Trophoblast cell (in vitro differentiated cells and primary cell): ENCODE data around the gene IGSF8.

Source experiments
- DNase-seq, 2 donors: peaks; one replicate each; pipeline ENCODE4 v3.0.0-alpha.2; 2016
- H2AFZ ChIP-seq: 2 replicates; pipeline ENCODE4 v1.6.1; 2013; ENCODE audit warnings: low read length, moderate library complexity, mild to moderate bottlenecking; ENCODE audit not compliant: insufficient read depth, poor library complexity
- H2AK5ac ChIP-seq: 2 replicates; pipeline ENCODE4 v1.6.1; 2013; ENCODE audit warnings: mild to moderate bottlenecking, low read length
- H2BK120ac ChIP-seq: 2 replicates; pipeline ENCODE4 v1.6.1; 2013; ENCODE audit warnings: low read length, mild to moderate bottlenecking, moderate library complexity; ENCODE audit not compliant: insufficient read depth, poor library complexity
- H2BK12ac ChIP-seq: 2 replicates; pipeline ENCODE4 v1.6.1; 2013; ENCODE audit warnings: mild to moderate bottlenecking, low read length, moderate library complexity
- H2BK5ac ChIP-seq: 2 replicates; pipeline ENCODE4 v1.6.1; 2013; ENCODE audit warnings: low read length, low read depth, moderate library complexity, mild to moderate bottlenecking; ENCODE audit not compliant: poor library complexity
- H3K14ac ChIP-seq: 2 replicates; pipeline ENCODE4 v1.6.1; 2013; ENCODE audit warnings: mild to moderate bottlenecking, low read length
- H3K18ac ChIP-seq: 2 replicates; pipeline ENCODE4 v1.6.1; 2013; ENCODE audit warnings: mild to moderate bottlenecking, low read length
- H3K23ac ChIP-seq: 2 replicates; pipeline ENCODE4 v1.6.1; 2013; ENCODE audit warnings: low read length
- H3K27ac ChIP-seq: 2 replicates; pipeline ENCODE4 v1.5.1; 2013; ENCODE audit warnings: low read depth, mild to moderate bottlenecking, inconsistent platforms, low read length, moderate library complexity
- H3K27me3 ChIP-seq: 2 replicates; pipeline ENCODE4 v1.6.1; 2013; ENCODE audit warnings: inconsistent platforms, mild to moderate bottlenecking, low read length, moderate library complexity; ENCODE audit not compliant: insufficient read depth
- H3K36me3 ChIP-seq, 2 experiments: 1 replicate in 1 of 2; 2 replicates in 1 of 2; pipeline ENCODE4 v1.6.1; 2013; ENCODE audit warnings: low read length in 2 of 2, mild to moderate bottlenecking in 2 of 2, moderate library complexity in 1 of 2; ENCODE audit not compliant: insufficient read depth in 2 of 2, control insufficient read depth in 1 of 2
- H3K4ac ChIP-seq: 2 replicates; pipeline ENCODE4 v1.6.1; 2013; ENCODE audit warnings: low read depth, mild to moderate bottlenecking, low read length, moderate library complexity
- H3K4me1 ChIP-seq, 2 experiments: 1 replicate in 1 of 2; 2 replicates in 1 of 2; pipeline ENCODE4 v1.6.1; 2013; ENCODE audit warnings: low read length in 2 of 2, mild to moderate bottlenecking in 2 of 2, moderate library complexity in 1 of 2; ENCODE audit not compliant: insufficient read depth in 2 of 2, control insufficient read depth in 1 of 2
- H3K4me2 ChIP-seq: 2 replicates; pipeline ENCODE4 v1.6.1; 2013; ENCODE audit warnings: inconsistent platforms, mild to moderate bottlenecking, low read length, moderate library complexity
- H3K4me3 ChIP-seq: 2 replicates; pipeline ENCODE4 v1.5.1; 2013; ENCODE audit warnings: mild to moderate bottlenecking, low read depth, low read length, inconsistent platforms
- H3K79me1 ChIP-seq: one replicate; pipeline ENCODE4 v1.6.1; 2013; ENCODE audit warnings: low read length
- H3K79me2 ChIP-seq: 2 replicates; pipeline ENCODE4 v1.6.1; 2013; ENCODE audit warnings: low read length, mild to moderate bottlenecking; ENCODE audit not compliant: control insufficient read depth, insufficient read depth, poor library complexity
- H3K9ac ChIP-seq: 2 replicates; pipeline ENCODE4 v1.6.1; 2013; ENCODE audit warnings: mild to moderate bottlenecking, low read length
- H3K9me3 ChIP-seq: 2 replicates; pipeline ENCODE4 v1.6.1; 2013; ENCODE audit warnings: low read depth, mild to moderate bottlenecking, control low read depth, inconsistent platforms, low read length; ENCODE audit not compliant: insufficient read depth
- H4K12ac ChIP-seq: 2 replicates; pipeline ENCODE4 v1.6.1; 2013; ENCODE audit warnings: low read depth, mild to moderate bottlenecking, low read length, moderate library complexity
- H4K8ac ChIP-seq: 2 replicates; pipeline ENCODE4 v1.6.1; 2013; ENCODE audit warnings: low read depth, mild to moderate bottlenecking, low read length, moderate library complexity
- H4K91ac ChIP-seq: one replicate; pipeline ENCODE4 v1.6.1; 2013; ENCODE audit warnings: low read depth, mild to moderate bottlenecking, low read length, moderate library complexity
- WGBS: extraction: QIAGEN DNeasy Blood & Tissue Kit; methylation state at CpG from one replicate; pipeline ENCODE4 v1.1.7; 2013; ENCODE audit warnings: missing lambda C conversion rate; ENCODE audit not compliant: insufficient read length, insufficient coverage; ENCODE audit errors: extremely low coverage; 5-methylcytosine and 5-hydroxymethylcytosine counted together

IGSF8 gene

GRCh38 chr1:160084771-160085321 is 13.6 kb downstream of the IGSF8 start:
- no peak overlapping the region for H3K23ac ChIP-seq
- no peak overlapping the region for H4K91ac ChIP-seq
- no CpG with 5 or more reads among the region's 30 CpGs for WGBS
- no peak overlapping the region for H3K9ac ChIP-seq
- no peak overlapping the region for H3K4ac ChIP-seq
- H3K27me3 ChIP-seq = peaks cover 5% of the 10 kb centered on the region
- H3K36me3 ChIP-seq = no peaks in the 10 kb centered on the region
- no peaks in the 10 kb centered on the region for H3K79me2 ChIP-seq
- no peak overlapping the region for H3K27ac ChIP-seq
- H2AK5ac ChIP-seq = no peak overlapping the region
- DNase-seq = no peak
- H3K4me3 ChIP-seq = no peak overlapping the region
- H3K18ac ChIP-seq = no peak overlapping the region
- no peak overlapping the region for H2AFZ ChIP-seq
- H4K12ac ChIP-seq = no peak overlapping the region
- peaks cover 2 to 3% of the 10 kb centered on the region in 2 experiments for H3K4me1 ChIP-seq
- no peak overlapping the region for H4K8ac ChIP-seq
- no peak overlapping the region for H2BK120ac ChIP-seq
- no peaks in the 10 kb centered on the region for H3K79me1 ChIP-seq
- H2BK5ac ChIP-seq = no peak overlapping the region
- no peak overlapping the region for H3K14ac ChIP-seq
- H3K9me3 ChIP-seq = no peaks in the 10 kb centered on the region
- H3K4me2 ChIP-seq = no peak overlapping the region
- H2BK12ac ChIP-seq = no peak overlapping the region

- Histone ChIP-seq H3K4me1 (peaks cover 2 to 3% of the 10 kb centered on the region in 2 experiments), H3K27me3 (peaks cover 5% of the 10 kb centered on the region), H3K4me2 (peak overlapping the region; percentile 54), H2BK120ac (no peak overlapping the region), H4K8ac (no peak overlapping the region), H2BK5ac (no peak overlapping the region), H3K79me2 (no peaks in the 10 kb centered on the region), H3K14ac (no peak overlapping the region), H3K9me3 (no peaks in the 10 kb centered on the region), H2AK5ac (no peak overlapping the region), H3K4ac (no peak overlapping the region), H3K23ac (no peak overlapping the region), H3K36me3 (no peaks in the 10 kb centered on the region), H2AFZ (no peak overlapping the region), H3K79me1 (no peaks in the 10 kb centered on the region), H3K9ac (no peak overlapping the region), H2BK12ac (no peak overlapping the region), H3K27ac (no peak overlapping the region), H3K4me3 (no peak overlapping the region), H4K12ac (no peak overlapping the region), H4K91ac (no peak overlapping the region), H3K18ac (no peak overlapping the region)
- no CpG with 5 or more reads among the region's 96 CpGs for WGBS
- DNase-seq = peak; percentile 91 to 93
These were observed 14.2 kb downstream of the IGSF8 start for GRCh38 chr1:160083968-160084770.

- Histone ChIP-seq H3K9ac (no peak overlapping the region), H3K14ac (no peak overlapping the region), H2AFZ (no peak overlapping the region), H3K9me3 (no peaks in the 10 kb centered on the region), H4K8ac (no peak overlapping the region), H3K4me3 (no peak overlapping the region), H3K27ac (no peak overlapping the region), H3K4ac (no peak overlapping the region), H3K18ac (no peak overlapping the region), H3K4me2 (no peak overlapping the region), H3K79me1 (no peaks in the 10 kb centered on the region), H2BK12ac (no peak overlapping the region), H4K12ac (no peak overlapping the region), H3K27me3 (peaks cover 5% of the 10 kb centered on the region), H2BK120ac (no peak overlapping the region), H2BK5ac (no peak overlapping the region), H4K91ac (no peak overlapping the region), H2AK5ac (no peak overlapping the region), H3K36me3 (no peaks in the 10 kb centered on the region), H3K79me2 (no peaks in the 10 kb centered on the region), H3K23ac (no peak overlapping the region), H3K4me1 (peaks cover 2 to 3% of the 10 kb centered on the region in 2 experiments)
- WGBS = no CpG with 5 or more reads among the region's 3 CpGs
- no peak for DNase-seq
These were observed 15.5 kb downstream of the IGSF8 start for GRCh38 chr1:160082926-160083325.

- Histone ChIP-seq H2BK120ac (no peak overlapping the region), H3K79me1 (no peaks in the 10 kb centered on the region), H4K8ac (no peak overlapping the region), H3K4me2 (no peak overlapping the region), H2BK12ac (no peak overlapping the region), H3K14ac (no peak overlapping the region), H3K27ac (no peak overlapping the region), H4K12ac (no peak overlapping the region), H3K79me2 (no peaks in the 10 kb centered on the region), H3K4me3 (no peak overlapping the region), H2AFZ (no peak overlapping the region), H3K4ac (no peak overlapping the region), H3K36me3 (no peaks in the 10 kb centered on the region), H2BK5ac (no peak overlapping the region), H3K9ac (no peak overlapping the region), H2AK5ac (no peak overlapping the region), H4K91ac (no peak overlapping the region), H3K9me3 (no peaks in the 10 kb centered on the region), H3K18ac (no peak overlapping the region), H3K27me3 (peaks cover 5% of the 10 kb centered on the region), H3K23ac (no peak overlapping the region), H3K4me1 (peaks cover 2 to 3% of the 10 kb centered on the region in 2 experiments)
- no peak for DNase-seq
- no CpG with 5 or more reads among the region's 2 CpGs for WGBS
These were observed 15.9 kb downstream of the IGSF8 start for GRCh38 chr1:160082487-160082886.
